NCI-H82 treated with DMSO at 0.1 percent for 48 hours (cell line): ENCODE measurements around the gene LRBA.
"Not testable (repeated sequence)": the region's sequence is repeated elsewhere in the genome, so short reads cannot be mapped to it uniquely, and the experiment has no call there.

Experiments used
- DNase-seq: peaks from one replicate; lab custom pipeline; 2025; ENCODE audit not compliant: unreplicated experiment; lab: John Stamatoyannopoulos, UW

Gene LRBA

GRCh38 chr4:150943126-150943525, 72.0 kb downstream of the LRBA start:
- no peak for DNase-seq

GRCh38 chr4:150942539-150942938, 72.5 kb downstream of the LRBA start:
- DNase-seq = no peak

GRCh38 chr4:150940123-150940522, 75.0 kb downstream of the LRBA start:
- no peak for DNase-seq

GRCh38 chr4:150939530-150939929, 75.6 kb downstream of the LRBA start:
- peak; percentile 39 for DNase-seq

- DNase-seq = peak; percentile 72
Measured at GRCh38 chr4:150938873-150939499, 76.1 kb downstream of the LRBA start.

- DNase-seq = no peak
Measured at GRCh38 chr4:150938417-150938816, 76.7 kb downstream of the LRBA start.

- DNase-seq = no peak
Measured at GRCh38 chr4:150934022-150934421, 81.1 kb downstream of the LRBA start.

- DNase-seq = no peak
Measured at GRCh38 chr4:150931796-150932195, 83.3 kb downstream of the LRBA start.

- DNase-seq = no peak
Measured at GRCh38 chr4:150931005-150931404, 84.1 kb downstream of the LRBA start.

GRCh38 chr4:150923945-150924344, 91.1 kb downstream of the LRBA start:
- no peak for DNase-seq

- DNase-seq = not testable (repeated sequence)
Measured at GRCh38 chr4:150921486-150921885, 93.6 kb downstream of the LRBA start.

- DNase-seq = not testable (repeated sequence)
Measured at GRCh38 chr4:150918562-150918961, 96.5 kb downstream of the LRBA start.

GRCh38 chr4:150911326-150911725, 103.8 kb downstream of the LRBA start:
- no peak for DNase-seq

- no peak for DNase-seq
Measured at GRCh38 chr4:150909116-150909515, 106.0 kb downstream of the LRBA start.

- no peak for DNase-seq
Measured at GRCh38 chr4:150906987-150907633, 108.0 kb downstream of the LRBA start.

- DNase-seq = no peak
Measured at GRCh38 chr4:150904671-150905070, 110.4 kb downstream of the LRBA start.

GRCh38 chr4:150903603-150904002, 111.5 kb downstream of the LRBA start:
- DNase-seq = no peak

GRCh38 chr4:150896497-150896896, 118.6 kb downstream of the LRBA start:
- DNase-seq = no peak

GRCh38 chr4:150890246-150890645, 124.8 kb downstream of the LRBA start:
- no peak for DNase-seq

- no peak for DNase-seq
Measured at GRCh38 chr4:150889306-150889705, 125.8 kb downstream of the LRBA start.

- no peak for DNase-seq
Measured at GRCh38 chr4:150888625-150889024, 126.5 kb downstream of the LRBA start.

GRCh38 chr4:150888217-150888616, 126.9 kb downstream of the LRBA start:
- DNase-seq = no peak

GRCh38 chr4:150886597-150886996, 128.5 kb downstream of the LRBA start:
- no peak for DNase-seq
